HG03196 (cell line): ENCODE measurements around the gene RPL27A.

ENCODE experiments used
- ATAC-seq: cut with Tn5 transposase; IDR thresholded peaks from one replicate; pipeline ENCODE4 v1.9.1; 2021; ENCODE audit not compliant: unreplicated experiment

RPL27A gene

GRCh38 chr11:8672346-8672745 lies 10.2 kb upstream of the RPL27A start:
- no peak for ATAC-seq

GRCh38 chr11:8674859-8675258 lies 7.7 kb upstream of the RPL27A start:
- ATAC-seq, result no peak

GRCh38 chr11:8676458-8676857 lies 6.1 kb upstream of the RPL27A start:
- no peak for ATAC-seq

- ATAC-seq, result no peak
Measured at GRCh38 chr11:8679006-8679405, 3.6 kb upstream of the RPL27A start.

- no peak for ATAC-seq
Measured at GRCh38 chr11:8681837-8682302, 722 bp upstream of the RPL27A start.

- ATAC-seq, result no peak
Measured at GRCh38 chr11:8683115-8683807, 669 bp downstream of the RPL27A start.

- no peak for ATAC-seq
Measured at GRCh38 chr11:8684600-8685290, 2.2 kb downstream of the RPL27A start.

GRCh38 chr11:8685306-8685705 lies 2.7 kb downstream of the RPL27A start:
- no peak for ATAC-seq

GRCh38 chr11:8685820-8686219 lies 3.2 kb downstream of the RPL27A start:
- no peak for ATAC-seq

- ATAC-seq, result no peak
Measured at GRCh38 chr11:8686325-8686724, 3.7 kb downstream of the RPL27A start.

GRCh38 chr11:8688414-8689362 lies 6.1 kb downstream of the RPL27A start:
- peak; percentile 93 for ATAC-seq

- no peak for ATAC-seq
Measured at GRCh38 chr11:8689726-8690255, 7.2 kb downstream of the RPL27A start.

- ATAC-seq, result no peak
Measured at GRCh38 chr11:8690374-8691342, 8.1 kb downstream of the RPL27A start.

- ATAC-seq, result no peak
Measured at GRCh38 chr11:8691601-8692000, 9.0 kb downstream of the RPL27A start.

GRCh38 chr11:8692417-8692816 lies 9.8 kb downstream of the RPL27A start:
- ATAC-seq, result no peak

GRCh38 chr11:8693010-8693551 lies 10.5 kb downstream of the RPL27A start:
- ATAC-seq, result no peak

GRCh38 chr11:8693555-8693954 lies 11.0 kb downstream of the RPL27A start:
- no peak for ATAC-seq

- no peak for ATAC-seq
Measured at GRCh38 chr11:8694137-8694536, 11.5 kb downstream of the RPL27A start.

- no peak for ATAC-seq
Measured at GRCh38 chr11:8697054-8697453, 14.5 kb downstream of the RPL27A start.

- ATAC-seq, result no peak
Measured at GRCh38 chr11:8698379-8698851, 15.8 kb downstream of the RPL27A start.
